Endometrium (tissue), 2 donors: ENCODE measurements around the gene SLC6A9.

Experiments used
- FAIRE-seq: peaks from 2 replicates; lab custom pipeline; 2012; peaks lifted over from hg19 to GRCh38; lab: Jason Lieb, UNC
- donor health status: control.
- donor health status: control.

SLC6A9 gene

DNA sequence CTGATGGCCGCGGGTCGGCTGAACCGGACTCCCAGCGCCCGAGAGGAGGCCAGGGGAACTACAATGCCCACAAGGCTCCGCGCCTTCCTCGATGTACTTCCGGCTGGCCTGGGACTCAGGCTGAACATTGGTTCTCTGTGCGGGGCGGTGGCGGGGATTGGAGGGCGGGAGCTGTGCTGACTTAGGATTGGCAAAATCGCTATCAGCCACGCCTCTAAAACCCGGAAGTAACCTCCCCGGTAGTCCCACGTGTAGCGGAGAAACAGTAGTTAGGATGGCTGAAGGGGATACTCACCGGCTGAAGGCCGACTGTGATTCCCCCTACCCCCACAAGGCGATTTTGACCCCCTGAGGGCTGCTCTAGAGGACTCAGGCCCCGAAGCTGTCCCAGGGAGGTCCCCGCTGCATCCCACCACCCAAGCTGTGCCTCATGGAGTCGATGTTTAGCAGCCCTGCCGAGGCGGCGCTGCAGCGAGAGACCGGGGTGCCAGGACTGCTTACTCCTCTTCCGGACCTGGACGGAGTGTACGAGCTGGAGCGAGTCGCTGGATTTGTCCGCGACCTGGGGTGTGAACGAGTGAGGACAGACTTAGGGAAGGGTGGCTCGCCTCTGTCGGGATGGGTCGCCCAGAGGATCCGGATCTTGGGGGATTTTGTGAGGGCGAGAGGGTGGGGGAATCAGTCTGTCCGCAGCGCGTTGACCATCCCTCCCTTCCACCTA, 61.4 kb downstream of the SLC6A9 start, which contains the start of gene DPH2:
TSS of gene DPH2 (plus strand) at position 265 of the 721 bp plus-strand sequence. CDS start at position 431, 166 bp downstream.
- peak; percentile 85 for FAIRE-seq

DNA sequence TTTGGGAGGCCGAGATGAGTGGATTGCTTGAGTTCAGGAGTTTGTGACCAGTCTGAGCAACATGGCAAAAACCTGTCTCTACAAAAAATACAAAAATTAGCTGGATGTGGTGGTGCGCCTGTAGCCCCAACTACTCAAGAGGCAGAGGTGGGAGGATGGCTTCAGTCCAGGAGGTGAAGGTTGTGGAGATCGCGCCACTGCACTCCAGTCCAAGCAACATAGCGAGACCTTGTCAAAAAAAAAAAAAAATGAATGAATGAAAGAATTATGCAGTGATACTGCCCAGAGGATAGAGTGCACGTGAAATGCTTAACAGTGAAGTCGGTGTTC, 61.9 kb downstream of the SLC6A9 start:
- FAIRE-seq = no peak

DNA sequence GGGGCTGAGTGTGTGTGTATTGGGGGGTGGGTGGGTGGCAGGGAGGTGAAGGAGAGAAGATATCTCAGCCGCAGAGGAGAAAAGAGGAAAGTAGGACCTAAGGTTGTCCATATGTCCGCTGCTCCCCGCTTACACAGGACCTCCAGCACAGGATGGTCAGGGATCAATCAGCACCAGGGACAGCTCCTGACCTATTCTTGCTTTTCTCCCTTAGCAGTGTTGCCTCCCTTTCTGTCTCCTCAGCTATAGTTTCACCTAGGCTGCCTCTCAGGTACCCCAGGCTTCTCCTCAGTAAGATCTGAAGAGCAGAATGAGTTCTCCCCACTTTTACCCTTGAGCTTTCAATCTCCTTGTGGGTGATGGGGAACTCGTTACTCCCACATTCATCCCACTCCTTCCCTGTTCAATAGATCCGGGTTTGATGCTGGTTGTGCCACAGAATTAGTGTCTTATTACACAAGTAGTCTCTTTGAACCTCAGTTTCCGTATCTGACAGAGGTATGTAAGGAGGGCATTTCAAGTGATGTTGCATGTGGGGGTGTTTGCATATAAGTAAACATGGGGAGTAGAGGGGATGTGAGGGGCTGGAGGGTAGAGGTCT, 62.8 kb downstream of the SLC6A9 start:
- FAIRE-seq = no peak

DNA sequence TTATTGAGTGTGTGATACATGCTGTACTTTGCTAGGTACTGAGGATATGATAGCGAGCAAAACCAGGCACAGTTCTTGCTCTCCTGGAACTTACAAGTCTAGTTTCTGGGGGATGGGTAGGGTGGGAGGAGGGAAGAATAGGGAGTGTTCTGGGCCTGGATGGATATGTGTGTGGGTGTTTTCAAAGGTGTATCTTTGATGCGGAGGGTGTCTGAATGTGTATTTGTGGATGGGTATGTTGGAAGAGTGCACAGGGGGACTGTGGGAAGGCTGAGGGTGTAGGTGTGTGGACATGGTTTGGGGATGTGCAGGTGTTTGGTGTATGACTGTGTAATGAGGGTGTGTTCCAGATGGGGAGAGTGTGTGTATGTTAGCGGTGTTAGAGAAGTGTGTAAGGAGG, 65.9 kb downstream of the SLC6A9 start:
- FAIRE-seq = no peak

DNA sequence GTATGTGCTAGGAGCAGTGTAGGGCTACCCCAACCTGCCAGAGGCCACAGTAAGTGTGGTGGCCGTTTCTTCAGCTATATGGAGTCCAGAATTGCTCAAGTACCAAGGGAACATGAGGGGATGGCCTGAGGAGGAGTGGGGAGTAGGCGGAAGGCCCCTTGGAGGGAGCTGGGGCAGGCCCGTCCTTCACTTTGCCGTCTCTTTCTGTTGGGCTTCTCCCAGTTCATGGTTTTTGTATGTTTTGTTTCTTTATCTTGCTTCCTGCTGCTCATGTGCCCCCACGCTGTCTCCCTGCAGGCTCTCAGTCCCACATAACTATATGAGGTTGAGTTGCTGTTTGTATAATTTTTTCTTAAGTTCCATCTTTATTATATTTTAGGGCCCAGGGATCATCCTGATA, 67.4 kb downstream of the SLC6A9 start:
- FAIRE-seq = no peak

GRCh38 chr1:43963006-43963405, 68.3 kb downstream of the SLC6A9 start:
- no peak for FAIRE-seq

DNA sequence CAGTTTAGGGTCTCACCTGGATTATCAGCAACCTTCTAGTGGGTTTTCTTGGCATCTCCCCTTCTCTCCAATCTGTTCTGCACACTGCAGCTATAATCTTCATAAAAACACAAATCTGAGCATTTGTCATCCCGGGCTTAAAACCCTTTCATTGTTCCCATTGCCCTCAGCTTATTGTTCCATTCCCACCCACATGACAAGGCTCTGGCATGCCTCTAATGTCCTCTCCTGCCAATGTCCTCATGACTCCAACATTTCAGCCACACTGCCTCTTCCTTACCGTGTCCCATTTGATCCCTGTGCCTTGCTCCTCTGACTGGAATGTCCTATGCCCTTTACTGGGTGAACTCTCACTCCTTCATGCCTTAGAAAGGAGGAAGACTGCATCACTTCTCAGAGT, 68.9 kb downstream of the SLC6A9 start:
- FAIRE-seq = no peak

- no peak for FAIRE-seq
Measured at GRCh38 chr1:43961692-43962091, 69.6 kb downstream of the SLC6A9 start.

DNA sequence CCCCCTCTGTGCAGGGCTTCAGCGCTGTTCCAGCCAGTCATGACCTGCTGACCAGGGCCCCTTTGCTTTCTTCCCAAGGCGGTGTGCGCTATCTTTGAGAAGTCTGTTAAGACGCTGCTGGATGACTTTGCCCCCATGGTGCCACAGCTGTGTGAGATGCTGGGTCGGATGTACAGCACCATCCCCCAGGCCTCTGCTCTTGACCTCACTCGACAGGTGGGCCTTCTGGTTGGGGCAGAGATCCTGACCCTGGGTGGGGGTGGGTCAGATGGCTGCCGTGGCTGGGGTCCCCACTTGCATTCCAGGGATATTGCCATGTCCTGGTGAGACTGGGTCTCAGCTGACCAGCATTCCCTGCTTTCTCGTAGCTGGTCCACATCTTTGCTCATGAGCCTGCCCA, 70.5 kb downstream of the SLC6A9 start:
- FAIRE-seq = no peak

GRCh38 chr1:43958351-43959255, 72.7 kb downstream of the SLC6A9 start:
- no peak for FAIRE-seq

GRCh38 chr1:43957407-43958040, 73.7 kb downstream of the SLC6A9 start:
- no peak for FAIRE-seq

DNA sequence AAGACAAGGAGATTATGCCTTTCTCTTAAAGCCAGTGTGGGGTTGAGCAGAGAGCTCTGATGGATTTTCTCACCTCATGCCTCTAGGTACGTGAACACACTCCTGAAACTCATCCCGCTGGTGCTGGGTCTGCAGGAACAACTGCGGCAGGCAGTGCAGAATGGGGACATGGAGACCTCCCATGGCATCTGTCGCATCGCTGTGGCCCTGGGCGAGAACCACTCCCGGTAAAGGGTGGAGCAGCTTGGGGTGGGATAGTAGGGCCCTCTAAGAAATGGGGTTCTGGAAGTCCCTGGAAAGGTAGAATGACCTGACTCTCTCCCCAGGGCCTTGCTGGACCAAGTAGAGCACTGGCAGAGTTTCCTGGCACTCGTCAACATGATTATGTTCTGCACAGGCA, 75.0 kb downstream of the SLC6A9 start:
- FAIRE-seq = no peak

GRCh38 chr1:43954036-43954435, 77.2 kb downstream of the SLC6A9 start:
- FAIRE-seq = no peak

DNA sequence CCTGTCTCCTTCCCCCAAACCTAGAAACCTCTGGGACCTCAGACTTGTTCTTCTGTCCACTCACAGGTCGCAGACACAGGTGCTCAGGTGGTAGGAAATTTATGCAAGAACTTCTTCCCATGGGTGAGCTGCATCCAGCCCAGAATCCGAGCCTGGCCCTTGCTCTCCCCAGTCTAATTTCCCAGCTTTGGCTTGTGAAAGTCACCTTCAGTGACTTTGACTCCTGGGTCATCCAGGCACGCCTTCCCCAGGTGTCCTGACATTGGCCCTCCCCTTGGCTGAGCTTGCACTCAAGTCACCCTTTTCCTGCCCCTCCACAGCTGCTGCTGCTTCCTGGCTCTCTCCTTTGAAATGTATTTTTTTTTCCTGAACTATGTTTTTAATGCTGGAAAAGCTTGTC, 77.9 kb downstream of the SLC6A9 start:
- FAIRE-seq = no peak

GRCh38 chr1:43952731-43953346, 78.4 kb downstream of the SLC6A9 start:
- no peak for FAIRE-seq

GRCh38 chr1:43951021-43951985, 80.0 kb downstream of the SLC6A9 start:
- no peak for FAIRE-seq

DNA sequence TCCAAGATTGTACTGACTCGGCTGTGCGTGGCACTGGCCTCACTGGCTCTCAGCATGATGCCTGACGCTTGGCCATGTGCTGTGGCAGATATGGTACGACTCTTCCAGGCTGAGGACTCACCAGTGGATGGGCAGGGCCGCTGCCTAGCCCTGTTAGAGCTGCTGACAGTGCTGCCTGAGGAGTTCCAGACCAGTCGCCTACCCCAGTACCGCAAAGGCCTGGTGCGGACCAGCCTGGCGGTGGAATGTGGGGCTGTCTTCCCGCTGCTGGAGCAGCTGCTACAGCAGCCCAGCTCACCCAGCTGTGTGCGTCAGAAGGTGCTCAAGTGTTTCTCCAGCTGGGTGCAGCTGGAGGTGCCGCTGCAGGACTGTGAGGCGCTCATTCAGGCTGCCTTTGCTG, 81.6 kb downstream of the SLC6A9 start:
- no peak for FAIRE-seq

DNA sequence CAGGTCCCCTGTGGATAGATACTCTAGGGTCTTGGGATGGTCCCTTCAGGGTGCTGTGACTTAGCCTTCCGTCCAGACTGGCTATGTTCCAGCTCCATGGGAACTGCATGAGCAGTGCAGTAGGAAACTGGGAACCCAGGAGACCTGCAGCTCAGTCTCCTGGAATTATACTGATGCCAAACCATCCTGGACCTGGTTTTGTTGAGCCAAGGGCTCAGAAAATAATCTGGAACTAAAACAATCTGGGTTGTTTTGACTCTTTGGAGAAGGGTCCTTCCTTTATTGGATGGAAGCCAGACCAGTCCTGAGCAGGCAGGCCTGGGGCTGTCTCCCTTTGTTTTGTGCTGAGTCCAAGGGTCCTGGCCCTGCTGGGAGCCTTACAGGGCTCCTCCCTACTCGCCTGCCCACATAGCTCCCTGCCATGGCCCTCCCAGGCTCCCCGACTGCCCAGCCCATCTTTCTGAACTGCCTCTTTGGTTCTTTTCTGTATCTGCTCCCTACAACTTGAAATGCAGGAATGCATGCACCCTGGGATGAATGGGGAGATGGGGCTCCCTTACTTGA, 83.3 kb downstream of the SLC6A9 start:
- FAIRE-seq = no peak

- no peak for FAIRE-seq
Measured at GRCh38 chr1:43947061-43947873, 84.0 kb downstream of the SLC6A9 start.
